Right atrium auricular region (tissue), 2 donors: ENCODE results near the gene PRR33. TPM values are rescaled to one million over a fixed set of nuclear protein-coding genes. Genes with fewer than 3 reads are reported as not detected.

Source experiments
- DNase-seq: peaks from one replicate; pipeline ENCODE4 v3.0.0-alpha.2; 2019; ENCODE audit warnings: low spot score
- H3K27ac ChIP-seq, 2 donors: fragments of 200-600 bp; sonication (generic); 1 replicate in 1 of 2; 2 replicates in 1 of 2; pipeline ENCODE4 v1.5.1; 2016 to 2019
- H3K27me3 ChIP-seq, 2 donors: fragments of 200-600 bp; sonication (generic); one replicate each; pipeline versions ENCODE4 v1.5.1 to v1.6.0; 2017 to 2019
- H3K36me3 ChIP-seq: fragments of 200-600 bp; sonication (generic); one replicate; pipeline ENCODE4 v1.5.1; 2016
- H3K4me1 ChIP-seq, 2 donors: fragments of 200-600 bp; sonication (generic); one replicate each; pipeline versions ENCODE4 v1.5.1 to v1.6.0; 2017 to 2019
- H3K4me3 ChIP-seq, 2 donors: fragments of 200-600 bp; sonication (generic); 1 replicate in 1 of 2; 2 replicates in 1 of 2; pipeline ENCODE4 v1.5.1; 2017 to 2019; ENCODE audit warnings: mild to moderate bottlenecking in 1 of 2, moderate library complexity in 1 of 2
- H3K9me3 ChIP-seq, 2 donors: fragments of 200-600 bp; sonication (generic); one replicate each; pipeline ENCODE4 v1.5.1; 2019
- total RNA-seq, 2 donors: library from RNA; depleted of rRNA; stranded (reverse); fragments of >200 nt; gene quantifications; one replicate each; pipeline ENCODE4 v1.1.0, GENCODE V29; 2016
- TF ChIP-seq, protein P1 (sequence below), 2 donors: fragments of 200-600 bp; sonication (generic); IDR thresholded peaks; one replicate each; pipeline ENCODE4 v1.5.1; 2019; ENCODE audit warnings: antibody characterized with exemption in 2 of 2

The PRR33 gene
- total RNA-seq, 2 donors from 2014 or later = 0.33 TPM; not detected in 1

DNA sequence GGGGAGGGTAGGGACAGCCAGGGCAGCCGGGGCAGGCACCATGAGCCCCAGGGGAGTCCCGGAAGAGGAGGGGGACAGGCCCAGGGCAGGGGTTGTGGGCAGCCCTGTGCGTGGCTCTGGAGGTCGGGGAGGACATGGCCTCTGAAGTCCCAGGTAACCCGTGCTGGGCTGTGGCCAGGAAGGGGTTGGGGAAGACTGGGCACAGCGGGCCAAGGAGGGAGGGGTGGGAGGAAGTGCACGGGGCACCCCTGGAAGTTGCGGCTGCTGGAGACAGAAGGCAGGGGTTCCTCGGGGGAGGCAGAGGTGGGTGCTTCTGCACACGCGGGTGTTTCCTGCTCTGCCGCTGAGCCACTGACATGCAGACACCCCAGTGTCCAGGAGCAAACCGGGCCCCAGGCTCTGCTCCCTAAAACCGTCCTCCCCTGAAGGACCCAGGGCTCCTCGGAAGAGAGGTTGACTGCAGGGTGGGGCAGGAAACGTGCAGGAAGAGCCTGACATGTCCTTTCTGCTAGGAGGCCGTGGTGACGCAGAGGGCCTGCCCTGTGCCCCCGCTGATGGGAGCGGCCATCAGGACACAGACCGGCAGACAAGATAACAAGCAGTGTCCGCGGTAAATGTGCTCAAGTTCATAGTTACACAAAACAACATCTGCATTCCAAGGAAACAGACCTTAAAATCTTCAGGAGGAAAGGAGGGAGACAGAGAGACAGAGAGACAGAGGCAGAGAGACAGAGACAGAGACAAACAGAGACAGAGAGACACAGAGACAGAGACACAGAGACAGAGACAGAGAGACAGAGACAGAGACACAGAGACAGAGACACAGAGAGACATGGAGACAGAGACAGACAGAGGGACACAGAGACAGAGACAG is 47.2 kb downstream of the PRR33 start:
- H3K9me3 ChIP-seq = no peaks in the 10 kb centered on the region
- DNase-seq = peak; percentile 80
- H3K4me1 ChIP-seq = peaks cover 0 to 26% of the 10 kb centered on the region in 2 donors
- H3K27ac ChIP-seq = peak overlapping the region in 1 of 2 donors; percentile 16
- no peaks in the 10 kb centered on the region for H3K27me3 ChIP-seq
- H3K36me3 ChIP-seq = no peaks in the 10 kb centered on the region
- H3K4me3 ChIP-seq = no peak overlapping the region
- TF ChIP-seq, protein P1, sequence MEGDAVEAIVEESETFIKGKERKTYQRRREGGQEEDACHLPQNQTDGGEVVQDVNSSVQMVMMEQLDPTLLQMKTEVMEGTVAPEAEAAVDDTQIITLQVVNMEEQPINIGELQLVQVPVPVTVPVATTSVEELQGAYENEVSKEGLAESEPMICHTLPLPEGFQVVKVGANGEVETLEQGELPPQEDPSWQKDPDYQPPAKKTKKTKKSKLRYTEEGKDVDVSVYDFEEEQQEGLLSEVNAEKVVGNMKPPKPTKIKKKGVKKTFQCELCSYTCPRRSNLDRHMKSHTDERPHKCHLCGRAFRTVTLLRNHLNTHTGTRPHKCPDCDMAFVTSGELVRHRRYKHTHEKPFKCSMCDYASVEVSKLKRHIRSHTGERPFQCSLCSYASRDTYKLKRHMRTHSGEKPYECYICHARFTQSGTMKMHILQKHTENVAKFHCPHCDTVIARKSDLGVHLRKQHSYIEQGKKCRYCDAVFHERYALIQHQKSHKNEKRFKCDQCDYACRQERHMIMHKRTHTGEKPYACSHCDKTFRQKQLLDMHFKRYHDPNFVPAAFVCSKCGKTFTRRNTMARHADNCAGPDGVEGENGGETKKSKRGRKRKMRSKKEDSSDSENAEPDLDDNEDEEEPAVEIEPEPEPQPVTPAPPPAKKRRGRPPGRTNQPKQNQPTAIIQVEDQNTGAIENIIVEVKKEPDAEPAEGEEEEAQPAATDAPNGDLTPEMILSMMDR (IDR thresholded peaks at IDR 0.05) = no peak

DNA sequence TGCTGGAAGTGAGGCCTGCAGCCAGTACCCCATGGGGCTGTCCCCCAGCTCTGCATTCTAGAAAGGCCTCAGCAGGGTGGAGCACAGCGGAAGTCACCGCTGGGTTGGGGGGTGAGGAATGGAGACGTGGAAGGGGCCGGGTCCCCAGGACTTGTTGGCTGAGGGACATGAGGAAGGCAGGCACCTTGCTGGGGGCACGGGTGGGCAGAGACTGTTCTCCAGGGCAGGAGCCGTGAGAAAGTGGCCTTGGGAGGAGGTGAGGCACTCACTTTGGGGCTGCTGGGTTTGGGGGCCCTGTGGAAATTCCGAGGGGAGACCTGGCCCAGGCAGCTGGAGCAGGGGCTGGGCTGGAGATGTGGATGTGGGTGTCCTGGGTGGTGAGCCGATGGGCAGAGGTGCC is 47.9 kb downstream of the PRR33 start:
- H3K4me3 ChIP-seq = no peak overlapping the region
- DNase-seq = no peak
- no peaks in the 10 kb centered on the region for H3K27me3 ChIP-seq
- peaks cover 0 to 26% of the 10 kb centered on the region in 2 donors for H3K4me1 ChIP-seq
- TF ChIP-seq, protein P1 (IDR thresholded peaks at IDR 0.05) = no peak
- H3K27ac ChIP-seq = no peak overlapping the region
- no peaks in the 10 kb centered on the region for H3K36me3 ChIP-seq
- H3K9me3 ChIP-seq = no peaks in the 10 kb centered on the region

DNA sequence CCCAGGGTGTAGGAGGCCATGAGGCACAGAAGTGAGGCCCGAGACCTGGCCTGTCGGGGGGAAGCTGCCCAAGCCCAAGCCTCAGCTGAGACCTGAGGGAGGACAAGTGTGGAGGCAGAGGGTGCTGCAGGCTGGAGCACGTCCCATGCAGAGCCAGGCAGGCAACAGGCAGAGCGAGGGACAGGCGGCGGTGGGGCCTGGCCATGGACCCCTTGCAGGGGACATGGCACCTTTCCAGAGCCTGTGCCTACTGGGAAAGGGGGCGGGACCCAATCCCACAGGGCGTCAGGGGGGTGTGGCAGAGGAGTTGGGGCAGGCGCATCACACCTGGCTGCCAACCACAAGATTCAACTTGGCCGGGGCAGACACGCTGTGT is 48.6 kb downstream of the PRR33 start:
- TF ChIP-seq, protein P1 (IDR thresholded peaks at IDR 0.05) = no peak
- H3K27me3 ChIP-seq = no peaks in the 10 kb centered on the region
- H3K9me3 ChIP-seq = no peaks in the 10 kb centered on the region
- H3K4me1 ChIP-seq = peaks cover 0 to 27% of the 10 kb centered on the region in 2 donors
- H3K36me3 ChIP-seq = no peaks in the 10 kb centered on the region
- H3K27ac ChIP-seq = peak overlapping the region in 1 of 2 donors; percentile 35
- DNase-seq = no peak
- no peak overlapping the region for H3K4me3 ChIP-seq

DNA sequence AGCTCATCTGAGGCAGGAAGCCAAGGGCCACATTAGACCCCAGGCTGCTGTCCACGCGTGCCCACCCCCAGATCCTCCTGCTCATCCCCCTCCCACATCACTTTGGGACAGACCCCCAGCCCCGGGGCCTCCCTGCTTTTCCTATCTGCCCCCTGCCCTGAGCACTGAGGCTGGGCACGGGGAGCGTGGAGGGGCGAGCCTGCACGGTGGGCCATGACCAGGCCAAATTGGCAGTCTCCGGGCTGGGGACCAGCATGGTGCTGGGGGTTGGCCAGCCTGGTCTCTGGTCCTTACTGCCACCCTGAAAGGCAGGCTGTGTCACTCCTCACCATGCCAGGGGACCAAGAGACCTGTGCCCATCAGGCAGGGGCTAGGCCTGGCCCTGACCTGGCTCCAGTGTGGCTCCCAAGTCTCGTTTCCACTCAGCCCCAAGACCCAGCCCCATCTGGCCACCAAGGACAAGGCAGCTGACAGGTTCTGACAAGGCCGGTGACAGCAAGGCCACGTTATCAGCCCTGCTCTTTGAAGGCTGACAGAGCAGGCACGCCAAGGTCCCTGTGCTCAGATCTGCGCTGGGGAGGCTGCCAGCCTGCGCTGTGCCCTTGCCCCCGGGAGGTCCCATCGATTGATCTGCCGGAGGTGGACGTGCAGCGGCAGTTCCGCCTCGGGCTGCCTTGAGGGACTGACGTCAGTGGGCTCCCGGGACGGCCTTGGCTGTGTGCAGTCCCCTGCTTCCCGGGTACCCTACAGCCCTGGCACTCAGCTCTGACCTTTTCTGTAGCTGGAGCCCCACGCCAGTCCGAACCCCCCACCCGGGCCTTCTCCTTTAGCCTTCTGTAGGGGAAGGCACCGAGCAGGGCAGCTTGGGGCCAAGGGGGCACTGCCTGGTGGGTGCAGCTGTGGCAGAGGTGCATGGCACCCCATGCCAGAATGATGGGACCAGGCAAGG is 49.3 kb downstream of the PRR33 start:
- H3K27ac ChIP-seq = peak overlapping the region in 1 of 2 donors; percentile 35
- no peak for DNase-seq
- H3K4me1 ChIP-seq = peaks cover 0 to 33% of the 10 kb centered on the region in 2 donors
- H3K9me3 ChIP-seq = no peaks in the 10 kb centered on the region
- H3K36me3 ChIP-seq = no peaks in the 10 kb centered on the region
- H3K4me3 ChIP-seq = no peak overlapping the region
- H3K27me3 ChIP-seq = no peaks in the 10 kb centered on the region
- TF ChIP-seq, protein P1 (IDR thresholded peaks at IDR 0.05) = no peak

DNA sequence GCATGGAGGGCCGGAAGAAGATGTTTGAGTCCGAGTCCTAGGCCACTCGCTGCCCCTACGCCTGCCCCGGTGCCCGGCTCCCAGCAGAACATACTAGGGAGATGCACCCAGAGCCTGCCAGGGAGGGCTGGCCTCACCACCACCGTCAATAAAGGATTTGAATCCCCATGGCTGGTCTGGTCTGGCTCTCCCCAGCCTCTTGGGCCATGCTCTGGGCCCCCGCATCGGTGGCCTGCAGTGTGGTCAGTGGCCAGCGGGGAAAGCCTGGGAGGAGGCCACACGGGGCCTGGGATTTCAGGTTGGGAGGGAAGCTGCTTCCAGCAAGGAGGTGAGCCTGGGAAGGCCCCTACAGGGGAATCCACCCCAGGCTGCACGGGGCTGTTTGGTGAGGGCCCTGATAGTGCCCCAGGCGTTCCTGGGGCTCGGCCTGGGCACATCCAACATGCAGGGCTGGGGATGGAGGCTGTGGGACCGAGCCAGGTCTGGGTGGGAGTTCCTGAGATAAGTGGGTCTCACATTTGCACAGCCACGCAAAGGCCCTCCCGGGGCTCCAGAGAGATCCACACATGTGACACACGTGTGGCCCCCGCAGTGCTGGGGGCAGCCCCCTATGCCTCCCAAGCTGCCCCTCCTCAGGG is 50.1 kb downstream of the PRR33 start:
- Histone ChIP-seq H3K36me3 (no peaks in the 10 kb centered on the region), H3K4me1 (peaks cover 0 to 35% of the 10 kb centered on the region in 2 donors), H3K27ac (peak overlapping the region in 1 of 2 donors; percentile 35), H3K4me3 (no peak overlapping the region), H3K9me3 (no peaks in the 10 kb centered on the region), H3K27me3 (no peaks in the 10 kb centered on the region)
- TF ChIP-seq, protein P1 (IDR thresholded peaks at IDR 0.05) = no peak
- DNase-seq = no peak
